ENCODE results near the gene BIRC3. TPM values are rescaled to one million over a fixed set of nuclear protein-coding genes. Genes with fewer than 3 reads are reported as not detected.
A peak's percentile ranks its signal among the peaks of the same experiment; 100 is the strongest.
"Not testable (repeated sequence)": the region's sequence is repeated elsewhere in the genome, so short reads cannot be mapped to it uniquely, and the experiment has no call there.

Gene BIRC3
- total RNA-seq, 2 donors from 2014 or later = 5.3 to 13.2 TPM

- Histone ChIP-seq H3K36me3 (replicated peaks in 1 of 2; ENCODE audit: insufficient read depth in 1 of 2, low read depth in 2 of 2) (peaks cover 0 to 16% of the 10 kb centered on the region in 2 donors), H3K4me3 (no peak overlapping the region), H3K27me3 (no peaks in the 10 kb centered on the region), H3K4me1 (no peaks in the 10 kb centered on the region), H3K9me3 (no peaks in the 10 kb centered on the region), H3K27ac (no peak overlapping the region)
- ATAC-seq = no peak
- DNase-seq = no peak
- intact Hi-C loops (cut with DNase I) = loop anchor here (5.0 kb wide), 1 partner anchor 159 kb away; no protein-coding TSS in a partner anchor
- TF ChIP-seq, protein P1, sequence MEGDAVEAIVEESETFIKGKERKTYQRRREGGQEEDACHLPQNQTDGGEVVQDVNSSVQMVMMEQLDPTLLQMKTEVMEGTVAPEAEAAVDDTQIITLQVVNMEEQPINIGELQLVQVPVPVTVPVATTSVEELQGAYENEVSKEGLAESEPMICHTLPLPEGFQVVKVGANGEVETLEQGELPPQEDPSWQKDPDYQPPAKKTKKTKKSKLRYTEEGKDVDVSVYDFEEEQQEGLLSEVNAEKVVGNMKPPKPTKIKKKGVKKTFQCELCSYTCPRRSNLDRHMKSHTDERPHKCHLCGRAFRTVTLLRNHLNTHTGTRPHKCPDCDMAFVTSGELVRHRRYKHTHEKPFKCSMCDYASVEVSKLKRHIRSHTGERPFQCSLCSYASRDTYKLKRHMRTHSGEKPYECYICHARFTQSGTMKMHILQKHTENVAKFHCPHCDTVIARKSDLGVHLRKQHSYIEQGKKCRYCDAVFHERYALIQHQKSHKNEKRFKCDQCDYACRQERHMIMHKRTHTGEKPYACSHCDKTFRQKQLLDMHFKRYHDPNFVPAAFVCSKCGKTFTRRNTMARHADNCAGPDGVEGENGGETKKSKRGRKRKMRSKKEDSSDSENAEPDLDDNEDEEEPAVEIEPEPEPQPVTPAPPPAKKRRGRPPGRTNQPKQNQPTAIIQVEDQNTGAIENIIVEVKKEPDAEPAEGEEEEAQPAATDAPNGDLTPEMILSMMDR (IDR thresholded peaks at IDR 0.05) = no peak
- TF ChIP-seq POLR2A (IDR thresholded peaks at IDR 0.05) = no peak
These were observed 21.3 kb downstream of the BIRC3 start for GRCh38 chr11:102338479-102339010.

DNA sequence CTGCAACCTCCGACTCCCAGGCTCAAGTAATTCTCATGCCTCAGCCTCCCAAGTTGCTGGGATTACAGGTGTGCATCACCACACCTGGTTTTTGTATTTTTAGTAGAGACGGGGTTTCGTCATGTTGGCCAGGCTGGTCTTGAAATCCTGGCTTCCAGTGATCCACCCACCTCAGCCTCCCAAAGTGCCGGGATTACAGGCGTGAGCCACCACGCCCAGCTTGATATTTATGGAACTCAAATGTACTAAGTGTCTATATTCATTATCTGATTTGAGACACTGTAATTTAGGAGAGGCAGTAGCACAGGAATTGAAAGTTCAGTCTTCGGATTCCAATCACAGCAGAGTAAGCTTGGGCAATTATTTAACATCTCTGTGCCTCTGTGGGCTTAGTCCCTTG, 24.0 kb downstream of the BIRC3 start:
- H3K27me3 ChIP-seq; intact Hi-C loops (cut with DNase I); H3K9me3 ChIP-seq; H3K27ac ChIP-seq; ATAC-seq; H3K4me1 ChIP-seq; H3K4me3 ChIP-seq; DNase-seq: not testable (repeated sequence)
- H3K36me3 ChIP-seq (replicated peaks in 1 of 2; ENCODE audit: insufficient read depth in 1 of 2, low read depth in 2 of 2) = peaks cover 0 to 15% of the 10 kb centered on the region in 2 donors
- 63 to 69% methylated on average over 7 of the region's 7 CpGs for WGBS, 2 donors

DNA sequence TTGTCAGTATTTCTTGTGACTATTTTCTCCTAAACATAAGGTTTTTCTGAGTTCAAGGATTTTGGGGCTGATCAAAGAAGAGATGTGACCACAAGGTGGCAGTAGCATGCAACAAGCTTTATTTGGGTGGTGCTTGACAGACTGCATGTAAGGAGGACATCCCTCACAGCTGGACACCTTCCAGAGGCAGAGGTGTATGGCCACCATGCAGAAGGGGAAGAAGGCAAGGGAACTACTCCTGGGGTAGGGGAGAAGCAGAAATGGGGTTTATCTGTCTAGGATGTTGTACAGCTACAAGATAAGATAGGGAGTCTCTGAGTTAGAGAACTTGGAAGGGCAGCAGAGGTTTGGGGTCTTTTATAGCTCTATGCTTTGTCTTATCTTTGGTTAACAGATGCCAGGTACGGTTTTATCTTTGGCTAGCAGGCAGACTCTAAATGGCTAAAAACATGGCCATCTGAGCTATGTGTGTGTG, 24.6 kb downstream of the BIRC3 start:
- Histone ChIP-seq H3K4me1 (peaks cover 6% of the 10 kb centered on the region), H3K27ac (no peak overlapping the region), H3K27me3 (no peaks in the 10 kb centered on the region), H3K9me3 (no peaks in the 10 kb centered on the region), H3K4me3 (no peak overlapping the region), H3K36me3 (replicated peaks in 1 of 2; ENCODE audit: insufficient read depth in 1 of 2, low read depth in 2 of 2) (peaks cover 0 to 10% of the 10 kb centered on the region in 2 donors)
- DNase-seq = peak; percentile 79 to 88 (median 83)
- WGBS, 2 donors = 16 to 20% methylated on average over 1 of the region's 1 CpG
- no peak for TF ChIP-seq POLR2A (IDR thresholded peaks at IDR 0.05)
- TF ChIP-seq, protein P1 (IDR thresholded peaks at IDR 0.05) = peak; percentile 69 to 89 (median 80)
- intact Hi-C loops (cut with DNase I) = no loop called here
- peak; percentile 61 for ATAC-seq

DNA sequence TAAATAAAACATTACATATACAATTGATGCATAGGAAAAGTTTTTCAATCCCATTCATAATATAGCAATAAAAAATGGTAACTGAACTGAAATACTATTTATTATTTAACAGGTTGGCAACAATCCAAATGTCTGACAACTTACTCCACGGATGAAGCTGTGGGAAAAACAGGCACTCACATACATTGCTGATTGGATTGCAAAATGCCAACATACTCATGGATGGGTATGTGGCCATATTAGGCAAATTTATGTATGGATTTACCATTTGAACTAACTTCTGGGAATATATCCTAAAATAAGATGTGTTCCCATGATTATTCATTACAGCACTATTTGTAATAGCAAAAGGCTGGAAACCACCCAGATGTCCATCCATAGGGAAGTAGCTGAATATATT, 26.5 kb downstream of the BIRC3 start:
- no peaks in the 10 kb centered on the region for H3K9me3 ChIP-seq
- H3K4me3 ChIP-seq = no peak overlapping the region
- ATAC-seq (no peak), DNase-seq (no peak)
- H3K27me3 ChIP-seq = no peaks in the 10 kb centered on the region
- H3K36me3 ChIP-seq (replicated peaks in 1 of 2; ENCODE audit: insufficient read depth in 1 of 2, low read depth in 2 of 2) = no peaks in the 10 kb centered on the region
- 7 to 8% methylated on average over 1 of the region's 1 CpG for WGBS, 2 donors
- peaks cover 11% of the 10 kb centered on the region for H3K4me1 ChIP-seq
- no peak for TF ChIP-seq POLR2A (IDR thresholded peaks at IDR 0.05)
- TF ChIP-seq, protein P1 (IDR thresholded peaks at IDR 0.05) = no peak
- intact Hi-C loops (cut with DNase I) = no loop called here
- no peak overlapping the region for H3K27ac ChIP-seq

DNA sequence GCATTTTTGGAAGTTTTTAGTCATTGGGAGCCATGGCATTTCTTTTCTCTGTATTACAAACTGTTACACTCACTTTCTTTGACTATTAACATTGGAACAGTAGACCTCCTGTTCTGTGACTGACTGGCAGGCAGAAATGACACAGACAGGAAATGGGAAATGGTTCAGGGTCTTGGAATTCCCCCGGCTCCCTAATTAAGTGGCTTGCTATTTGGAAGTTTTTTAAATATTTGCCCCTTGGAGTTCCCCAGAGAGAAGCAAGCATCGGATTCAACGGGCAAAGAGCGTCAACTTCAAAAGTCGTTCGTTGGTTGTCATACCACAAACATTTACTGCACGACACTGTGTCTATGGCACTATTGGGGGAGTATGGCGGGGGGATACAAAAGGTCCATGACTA, 28.6 kb downstream of the BIRC3 start:
- TF ChIP-seq POLR2A (IDR thresholded peaks at IDR 0.05) = no peak
- TF ChIP-seq, protein P1 (IDR thresholded peaks at IDR 0.05) = no peak
- 8 to 16% methylated on average over 8 of the region's 8 CpGs for WGBS, 2 donors
- DNase-seq (no peak), ATAC-seq (no peak)
- no peak overlapping the region for H3K4me3 ChIP-seq
- no peaks in the 10 kb centered on the region for H3K27me3 ChIP-seq
- H3K27ac ChIP-seq = peak overlapping the region; percentile 95 to 100 (median 98)
- H3K9me3 ChIP-seq = no peaks in the 10 kb centered on the region
- intact Hi-C loops (cut with DNase I) = no loop called here
- H3K4me1 ChIP-seq = peaks cover 25% of the 10 kb centered on the region
- H3K36me3 ChIP-seq (replicated peaks in 1 of 2; ENCODE audit: insufficient read depth in 1 of 2, low read depth in 2 of 2) = no peaks in the 10 kb centered on the region
